H1 (cell line): ENCODE results near the gene PLEKHA5.

Experiments
- ATF2 ChIP-seq: IDR thresholded peaks from 2 replicates; pipeline ENCODE4 v1.6.1; 2012; ENCODE audit warnings: low read length, inconsistent platforms
- GABPA ChIP-seq: IDR thresholded peaks from 2 replicates; pipeline ENCODE4 v1.6.1; 2011; ENCODE audit warnings: mild to moderate bottlenecking, low read length, moderate library complexity, borderline replicate concordance; ENCODE audit not compliant: insufficient read depth
- POLR2A ChIP-seq, 2 experiments: IDR thresholded peaks; 1 replicate in 1 of 2; 2 replicates in 1 of 2; pipeline ENCODE4 v1.6.1; 2011; ENCODE audit warnings: low read depth in 2 of 2, low read length in 2 of 2, mild to moderate bottlenecking in 2 of 2; ENCODE audit errors: control extremely low read depth in 1 of 2
- POLR2AphosphoS5 ChIP-seq: IDR thresholded peaks from 2 replicates; pipeline ENCODE4 v1.6.1; 2011; ENCODE audit warnings: low read depth, low read length
- RAD21 ChIP-seq, 2 experiments: IDR thresholded peaks in 1 of 2; conservative IDR thresholded peaks in 1 of 2; 2 replicates each; pipeline ENCODE4 v1.6.1; 2011; ENCODE audit warnings: low read depth in 2 of 2, low read length in 2 of 2, improper control_type of control experiment in 1 of 2, inconsistent platforms in 1 of 2, mild to moderate bottlenecking in 1 of 2, moderate library complexity in 1 of 2
- SP2 ChIP-seq: IDR thresholded peaks from 2 replicates; pipeline ENCODE4 v1.6.1; 2012; ENCODE audit warnings: mild to moderate bottlenecking, low read length, inconsistent platforms
- TF ChIP-seq, protein P1 (sequence below), 3 experiments: IDR thresholded peaks; 1 replicate in 2 of 3; 2 replicates in 1 of 3; pipeline versions ENCODE4 v1.5.1 to v1.6.1; 2011; ENCODE audit warnings: low read length in 3 of 3, mild to moderate bottlenecking in 3 of 3, inconsistent platforms in 2 of 3, low read depth in 1 of 3, moderate library complexity in 1 of 3; ENCODE audit not compliant: insufficient read depth in 1 of 3; ENCODE audit errors: control extremely low read depth in 1 of 3

DNA sequence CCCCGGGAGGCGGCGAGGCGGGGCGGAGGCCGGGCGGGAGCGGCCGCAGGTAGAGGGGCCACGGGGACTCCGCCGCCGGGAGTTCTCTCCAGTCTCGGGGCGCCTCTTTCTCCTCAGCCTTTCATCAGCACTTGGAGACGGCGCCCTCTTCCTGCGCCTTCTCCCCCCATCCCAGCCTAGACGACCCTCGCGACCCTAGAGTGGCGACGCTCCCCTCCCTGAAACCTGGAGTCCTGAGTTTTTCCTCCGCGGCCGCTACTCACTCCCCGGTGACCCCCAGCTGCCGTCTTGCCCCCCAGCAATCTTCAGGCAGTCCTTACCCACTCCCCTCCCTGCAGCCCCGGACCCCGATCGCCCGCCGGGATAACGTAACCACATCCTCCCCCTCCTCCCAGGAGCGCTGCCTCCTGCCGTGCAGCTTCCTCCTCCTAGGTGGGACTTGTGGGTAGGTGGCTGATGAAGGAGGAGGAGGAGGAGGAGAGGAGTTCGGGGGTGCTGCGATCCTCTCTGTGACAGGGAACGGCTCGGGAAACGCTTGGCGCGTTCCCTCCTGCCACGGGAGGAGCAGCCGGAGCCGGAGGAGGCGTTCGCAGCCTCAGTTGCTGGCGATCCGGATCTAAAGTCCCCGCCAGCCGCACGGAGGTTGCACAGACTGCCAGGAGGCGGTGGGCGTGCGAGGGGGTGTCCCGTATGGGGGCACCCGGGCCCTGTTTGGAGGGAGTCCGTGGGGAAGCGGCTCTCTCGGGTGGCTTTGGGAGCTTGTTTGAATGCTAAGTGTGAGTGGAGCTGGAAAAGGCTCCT, 891 bp downstream of the PLEKHA5 start:
- TF ChIP-seq POLR2A (IDR thresholded peaks at IDR 0.05; ENCODE audit: control extremely low read depth in 1 of 2, low read depth in 2 of 2, low read length in 2 of 2), result no peak
- no peak for TF ChIP-seq GABPA
- TF ChIP-seq POLR2AphosphoS5, result no peak
- no peak for TF ChIP-seq RAD21 (IDR thresholded peaks at IDR 0.05 in 1 of 2, conservative IDR thresholded peaks at IDR 0.05 in 1 of 2; ENCODE audit: low read depth in 2 of 2, low read length in 2 of 2)
- TF ChIP-seq, protein P1, sequence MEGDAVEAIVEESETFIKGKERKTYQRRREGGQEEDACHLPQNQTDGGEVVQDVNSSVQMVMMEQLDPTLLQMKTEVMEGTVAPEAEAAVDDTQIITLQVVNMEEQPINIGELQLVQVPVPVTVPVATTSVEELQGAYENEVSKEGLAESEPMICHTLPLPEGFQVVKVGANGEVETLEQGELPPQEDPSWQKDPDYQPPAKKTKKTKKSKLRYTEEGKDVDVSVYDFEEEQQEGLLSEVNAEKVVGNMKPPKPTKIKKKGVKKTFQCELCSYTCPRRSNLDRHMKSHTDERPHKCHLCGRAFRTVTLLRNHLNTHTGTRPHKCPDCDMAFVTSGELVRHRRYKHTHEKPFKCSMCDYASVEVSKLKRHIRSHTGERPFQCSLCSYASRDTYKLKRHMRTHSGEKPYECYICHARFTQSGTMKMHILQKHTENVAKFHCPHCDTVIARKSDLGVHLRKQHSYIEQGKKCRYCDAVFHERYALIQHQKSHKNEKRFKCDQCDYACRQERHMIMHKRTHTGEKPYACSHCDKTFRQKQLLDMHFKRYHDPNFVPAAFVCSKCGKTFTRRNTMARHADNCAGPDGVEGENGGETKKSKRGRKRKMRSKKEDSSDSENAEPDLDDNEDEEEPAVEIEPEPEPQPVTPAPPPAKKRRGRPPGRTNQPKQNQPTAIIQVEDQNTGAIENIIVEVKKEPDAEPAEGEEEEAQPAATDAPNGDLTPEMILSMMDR (IDR thresholded peaks at IDR 0.05; ENCODE audit: control extremely low read depth in 1 of 3, insufficient read depth in 1 of 3, low read depth in 1 of 3, low read length in 3 of 3), result no peak
- no peak for TF ChIP-seq SP2
- peak; percentile 29; the same call in 1 of the 2 replicates for TF ChIP-seq ATF2
